Endothelial cell of umbilical vein (primary cell): ENCODE results near the gene GPR158.

Source experiments
- CTCF ChIP-seq, 2 donors: IDR thresholded peaks; 1 replicate in 1 of 2; 2 replicates in 1 of 2; pipeline ENCODE4 v1.5.1; 2011; ENCODE audit warnings: low read length in 2 of 2, mild to moderate bottlenecking in 2 of 2, moderate library complexity in 2 of 2, control low read depth in 1 of 2, inconsistent platforms in 1 of 2, low read depth in 1 of 2; ENCODE audit not compliant: insufficient read depth in 1 of 2; ENCODE audit errors: extremely low read depth in 1 of 2
- EZH2 ChIP-seq: IDR thresholded peaks from 2 replicates; pipeline ENCODE4 v1.6.1; 2012; ENCODE audit warnings: borderline replicate concordance, low read depth, mild to moderate bottlenecking, moderate library complexity, low read length, inconsistent platforms; ENCODE audit not compliant: severe bottlenecking
- FOS ChIP-seq: IDR thresholded peaks from 2 replicates; pipeline ENCODE4 v1.6.1; 2011; ENCODE audit warnings: mild to moderate bottlenecking, low read length, moderate library complexity, borderline replicate concordance; ENCODE audit not compliant: insufficient read depth
- GATA2 ChIP-seq: IDR thresholded peaks from 2 replicates; pipeline ENCODE4 v1.7.0; 2011; ENCODE audit warnings: low read depth, mild to moderate bottlenecking, moderate library complexity, mixed read lengths, low read length; ENCODE audit not compliant: insufficient read length, insufficient read depth
- MAX ChIP-seq: IDR thresholded peaks from 2 replicates; pipeline ENCODE4 v1.6.1; 2011; ENCODE audit not compliant: insufficient read depth, insufficient read length
- POLR2A ChIP-seq: IDR thresholded peaks from 2 replicates; pipeline ENCODE4 v1.6.1; 2012; ENCODE audit warnings: low read depth, mild to moderate bottlenecking, control low read depth, low read length
- POLR2AphosphoS5 ChIP-seq: IDR thresholded peaks from 2 replicates; pipeline ENCODE4 v1.6.1; 2012; ENCODE audit warnings: low read depth, mild to moderate bottlenecking, control low read depth, low read length, moderate library complexity; ENCODE audit not compliant: insufficient read depth

- no peak for TF ChIP-seq FOS
- no peak for TF ChIP-seq CTCF (IDR thresholded peaks at IDR 0.05; ENCODE audit: extremely low read depth in 1 of 2, insufficient read depth in 1 of 2, low read depth in 1 of 2, low read length in 2 of 2)
- TF ChIP-seq EZH2 = no peak
- no peak for TF ChIP-seq POLR2A
- TF ChIP-seq POLR2AphosphoS5 = no peak
- no peak for TF ChIP-seq GATA2
- TF ChIP-seq MAX = no peak
Observed at GRCh38 chr10:25129592-25129991, 45.2 kb upstream of the GPR158 start.
